ENCODE data around the gene MAD2L1BP.

MAD2L1BP gene

GRCh38 chr6:43682724-43683429 lies 47.2 kb downstream of the MAD2L1BP start:
- DNase-seq (ENCODE audit: low read depth in 2 of 2): no peak

GRCh38 chr6:43683708-43684455 lies 48.2 kb downstream of the MAD2L1BP start:
- no peak for DNase-seq (ENCODE audit: low read depth in 2 of 2)

GRCh38 chr6:43687079-43687436 lies 51.4 kb downstream of the MAD2L1BP start:
- no peak for DNase-seq (ENCODE audit: low read depth in 2 of 2)

- peak; percentile 61 to 81 for DNase-seq (ENCODE audit: low read depth in 2 of 2)
These were observed 52.1 kb downstream of the MAD2L1BP start, which contains the start of gene MRPS18A for GRCh38 chr6:43687437-43688347. MRPS18A (minus strand) TSS chr6:43687791; CDS start chr6:43687779, 12 bp downstream.

- no peak for DNase-seq (ENCODE audit: low read depth in 2 of 2)
These were observed 53.8 kb downstream of the MAD2L1BP start for GRCh38 chr6:43689421-43689820.
